ENCODE measurements around the gene MGARP. TPM values are rescaled to one million over a fixed set of nuclear protein-coding genes. Genes with fewer than 3 reads are reported as not detected.

The MGARP gene
- total and polyA plus RNA-seq, 2 donors (not counting 1 experiment from before 2014, with no cell fraction given) = 15.2 to 18.2 TPM

- no peak overlapping the region for H3K4me3 ChIP-seq (replicated peaks in 1 of 4; ENCODE audit: control extremely low read depth in 1 of 4, insufficient read depth in 1 of 4, low read depth in 3 of 4, low read length in 4 of 4)
- DNase-seq (ENCODE audit: low read depth in 2 of 2) = no peak
- no peaks in the 10 kb centered on the region for H4K20me1 ChIP-seq (ENCODE audit: control insufficient read depth, extremely low read depth, insufficient read depth, low read length)
- TF ChIP-seq EZH2 (IDR thresholded peaks at IDR 0.05; ENCODE audit: low read length, missing control alignments) (no peak), CTCF (conservative IDR thresholded peaks at IDR 0.05 in 1 of 2, IDR thresholded peaks at IDR 0.05 in 1 of 2; ENCODE audit: low read depth in 1 of 2, low read length in 2 of 2) (no peak)
- H2AFZ ChIP-seq (ENCODE audit: low read length) = no peak overlapping the region
- H3K4me2 ChIP-seq (ENCODE audit: extremely low read depth, insufficient read depth, low read length) = no peak overlapping the region
- H3K36me3 ChIP-seq (ENCODE audit: control insufficient read depth, insufficient read depth, low read length) = no peaks in the 10 kb centered on the region
- no peak overlapping the region for H3K27ac ChIP-seq (ENCODE audit: insufficient read depth, low read length)
- H3K4me1 ChIP-seq (ENCODE audit: control insufficient read depth, extremely low read depth, insufficient read depth, low read length) = no peaks in the 10 kb centered on the region
- H3K9ac ChIP-seq (ENCODE audit: insufficient read depth, low read length) = no peak overlapping the region
- no peaks in the 10 kb centered on the region for H3K79me2 ChIP-seq (ENCODE audit: control insufficient read depth, insufficient read depth, low read length)
- no peaks in the 10 kb centered on the region for H3K27me3 ChIP-seq (ENCODE audit: control insufficient read depth, insufficient read depth, low read length)
- H3K9me3 ChIP-seq (ENCODE audit: control insufficient read depth, insufficient read depth, low read depth, low read length) = no peaks in the 10 kb centered on the region
These were observed 6.2 kb downstream of the MGARP start for GRCh38 chr4:139273835-139274234.

- Histone ChIP-seq H3K4me1 (ENCODE audit: control insufficient read depth, extremely low read depth, insufficient read depth, low read length) (peaks cover 13% of the 10 kb centered on the region), H3K27ac (ENCODE audit: insufficient read depth, low read length) (no peak overlapping the region), H3K27me3 (ENCODE audit: control insufficient read depth, insufficient read depth, low read length) (no peaks in the 10 kb centered on the region), H3K9ac (ENCODE audit: insufficient read depth, low read length) (no peak overlapping the region), H3K4me2 (ENCODE audit: extremely low read depth, insufficient read depth, low read length) (no peak overlapping the region), H3K36me3 (ENCODE audit: control insufficient read depth, insufficient read depth, low read length) (no peaks in the 10 kb centered on the region), H3K79me2 (ENCODE audit: control insufficient read depth, insufficient read depth, low read length) (no peaks in the 10 kb centered on the region), H3K9me3 (ENCODE audit: control insufficient read depth, insufficient read depth, low read depth, low read length) (no peaks in the 10 kb centered on the region), H3K4me3 (replicated peaks in 1 of 4; ENCODE audit: control extremely low read depth in 1 of 4, insufficient read depth in 1 of 4, low read depth in 3 of 4, low read length in 4 of 4) (no peak overlapping the region), H2AFZ (ENCODE audit: low read length) (no peak overlapping the region), H4K20me1 (ENCODE audit: control insufficient read depth, extremely low read depth, insufficient read depth, low read length) (no peaks in the 10 kb centered on the region)
- TF ChIP-seq EZH2 (IDR thresholded peaks at IDR 0.05; ENCODE audit: low read length, missing control alignments) (no peak), CTCF (conservative IDR thresholded peaks at IDR 0.05 in 1 of 2, IDR thresholded peaks at IDR 0.05 in 1 of 2; ENCODE audit: low read depth in 1 of 2, low read length in 2 of 2) (no peak)
- DNase-seq (ENCODE audit: low read depth in 2 of 2) = no peak
These were observed 12.7 kb downstream of the MGARP start for GRCh38 chr4:139267301-139267700.

GRCh38 chr4:139266583-139267257 is 13.3 kb downstream of the MGARP start:
- H2AFZ ChIP-seq (ENCODE audit: low read length) = peak overlapping the region; percentile 41
- H3K9ac ChIP-seq (ENCODE audit: insufficient read depth, low read length) = no peak overlapping the region
- no peaks in the 10 kb centered on the region for H3K27me3 ChIP-seq (ENCODE audit: control insufficient read depth, insufficient read depth, low read length)

More at GRCh38 chr4:139266583-139267257, 13.3 kb downstream of the MGARP start:
- H4K20me1 ChIP-seq (ENCODE audit: control insufficient read depth, extremely low read depth, insufficient read depth, low read length) = no peaks in the 10 kb centered on the region
- TF ChIP-seq EZH2 (IDR thresholded peaks at IDR 0.05; ENCODE audit: low read length, missing control alignments) (no peak), CTCF (conservative IDR thresholded peaks at IDR 0.05 in 1 of 2, IDR thresholded peaks at IDR 0.05 in 1 of 2; ENCODE audit: low read depth in 1 of 2, low read length in 2 of 2) (no peak)
- H3K9me3 ChIP-seq (ENCODE audit: control insufficient read depth, insufficient read depth, low read depth, low read length) = no peaks in the 10 kb centered on the region
- H3K79me2 ChIP-seq (ENCODE audit: control insufficient read depth, insufficient read depth, low read length) = no peaks in the 10 kb centered on the region
- H3K4me3 ChIP-seq (replicated peaks in 1 of 4; ENCODE audit: control extremely low read depth in 1 of 4, insufficient read depth in 1 of 4, low read depth in 3 of 4, low read length in 4 of 4) = peak overlapping the region; percentile 2 to 50 (median 36)
- H3K27ac ChIP-seq (ENCODE audit: insufficient read depth, low read length) = peak overlapping the region; percentile 16
- peaks cover 13% of the 10 kb centered on the region for H3K4me1 ChIP-seq (ENCODE audit: control insufficient read depth, extremely low read depth, insufficient read depth, low read length)
- DNase-seq (ENCODE audit: low read depth in 2 of 2) = peak; percentile 77 to 79
- peak overlapping the region; percentile 87 for H3K4me2 ChIP-seq (ENCODE audit: extremely low read depth, insufficient read depth, low read length)
- H3K36me3 ChIP-seq (ENCODE audit: control insufficient read depth, insufficient read depth, low read length) = no peaks in the 10 kb centered on the region

Measured in fibroblast of lung (primary cell).